AG08396 (cell line): Measurements from ENCODE around the gene RAPGEF6.
"Not testable (repeated sequence)": the region's sequence is repeated elsewhere in the genome, so short reads cannot be mapped to it uniquely, and the experiment has no call there.

Experiments used
- DNase-seq: peaks from one replicate; pipeline ENCODE4 v3.0.0; 2012; ENCODE audit warnings: low spot score, mixed read lengths

RAPGEF6 gene

DNA sequence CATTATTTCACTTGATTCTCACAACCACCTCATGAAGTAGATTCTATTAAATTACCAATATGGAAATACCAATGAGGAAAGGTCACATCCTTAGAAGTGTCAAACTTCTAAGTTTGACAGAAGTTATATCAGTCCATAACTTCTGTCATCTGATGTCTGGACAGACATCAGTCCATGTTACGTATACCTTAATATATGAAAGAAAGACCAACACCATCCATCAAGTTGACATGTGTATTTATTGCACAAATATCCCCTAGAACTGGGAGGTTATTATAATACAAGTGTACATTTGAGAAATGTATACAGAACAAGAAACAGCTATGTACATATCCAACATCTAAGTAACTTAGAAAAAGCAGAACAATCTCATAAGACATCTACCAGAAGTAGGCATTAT is 6.5 kb upstream of the RAPGEF6 start:
- no peak for DNase-seq

DNA sequence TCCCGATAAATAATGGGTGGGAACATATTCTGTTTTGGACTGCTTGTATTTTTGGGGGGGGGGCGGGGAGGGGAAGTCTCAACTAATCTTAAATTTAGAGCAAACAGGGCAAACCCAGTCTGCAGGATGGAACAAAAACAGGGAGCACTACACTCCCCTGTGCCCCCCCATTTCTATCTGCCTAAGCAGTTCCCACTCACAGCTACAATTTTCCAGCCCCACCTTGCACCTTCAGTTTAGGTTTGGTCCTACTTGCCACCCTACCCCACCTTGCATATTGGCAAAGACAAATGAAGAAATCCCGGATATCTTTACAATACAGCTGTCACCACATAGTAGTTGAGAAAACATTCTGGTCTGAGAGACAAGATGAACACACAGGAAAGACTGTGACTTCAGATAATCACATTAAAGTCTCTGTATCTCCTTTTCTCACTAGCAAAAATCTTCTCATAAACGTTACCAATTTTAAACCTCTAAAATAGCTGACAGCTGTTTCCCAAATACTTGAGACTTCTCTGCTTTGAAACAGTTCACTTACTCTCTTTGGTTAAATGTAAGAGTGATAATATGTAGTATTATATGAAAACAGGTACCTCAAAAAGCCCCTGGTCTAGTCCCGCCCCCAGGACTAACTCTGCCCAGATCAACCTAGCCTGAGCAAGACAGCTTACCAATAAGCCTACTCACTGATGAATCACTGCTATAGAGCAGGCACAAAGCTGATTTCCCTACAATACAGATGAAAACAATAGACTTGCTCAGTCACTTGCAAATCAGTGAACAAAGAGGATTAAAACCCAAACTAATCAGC is 5.2 kb upstream of the RAPGEF6 start:
- no peak for DNase-seq

DNA sequence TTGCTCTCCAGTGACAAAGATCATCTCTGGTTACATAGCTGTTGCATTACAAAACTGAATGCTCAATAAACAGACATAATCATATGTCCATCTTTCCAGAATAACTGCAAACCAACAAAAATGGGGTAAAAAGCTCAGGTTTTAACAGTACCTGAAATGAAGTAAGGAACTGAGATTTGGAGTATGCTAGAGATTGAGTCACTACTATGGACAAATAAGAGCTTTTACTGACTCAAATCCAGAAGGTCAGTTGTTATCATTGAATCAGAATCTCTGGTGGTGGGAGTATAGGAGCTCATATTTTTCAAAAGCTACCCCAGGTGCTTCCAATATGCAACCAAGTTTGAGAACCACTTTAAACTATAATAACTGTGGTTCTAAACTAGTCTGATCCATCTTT is 4.1 kb upstream of the RAPGEF6 start:
- no peak for DNase-seq

DNA sequence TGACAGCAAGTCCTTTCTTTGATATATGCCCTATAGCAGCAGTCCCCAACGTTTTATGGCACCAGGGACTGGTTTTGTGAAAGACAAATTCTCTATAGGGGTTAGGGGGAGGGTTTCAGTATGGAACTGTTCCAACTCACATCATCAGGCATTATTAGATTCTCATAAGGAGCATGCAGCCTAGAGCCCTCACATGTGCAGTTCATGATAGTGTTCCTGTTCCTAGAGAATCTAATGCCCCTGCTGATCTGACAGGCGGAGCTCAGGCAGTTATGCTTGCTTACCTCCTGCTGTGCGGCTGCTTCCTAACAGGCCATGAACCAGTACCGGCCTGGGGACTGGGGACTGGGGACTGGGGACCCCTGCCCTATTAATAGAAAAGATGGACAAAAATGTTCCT is 2.7 kb upstream of the RAPGEF6 start:
- no peak for DNase-seq

DNA sequence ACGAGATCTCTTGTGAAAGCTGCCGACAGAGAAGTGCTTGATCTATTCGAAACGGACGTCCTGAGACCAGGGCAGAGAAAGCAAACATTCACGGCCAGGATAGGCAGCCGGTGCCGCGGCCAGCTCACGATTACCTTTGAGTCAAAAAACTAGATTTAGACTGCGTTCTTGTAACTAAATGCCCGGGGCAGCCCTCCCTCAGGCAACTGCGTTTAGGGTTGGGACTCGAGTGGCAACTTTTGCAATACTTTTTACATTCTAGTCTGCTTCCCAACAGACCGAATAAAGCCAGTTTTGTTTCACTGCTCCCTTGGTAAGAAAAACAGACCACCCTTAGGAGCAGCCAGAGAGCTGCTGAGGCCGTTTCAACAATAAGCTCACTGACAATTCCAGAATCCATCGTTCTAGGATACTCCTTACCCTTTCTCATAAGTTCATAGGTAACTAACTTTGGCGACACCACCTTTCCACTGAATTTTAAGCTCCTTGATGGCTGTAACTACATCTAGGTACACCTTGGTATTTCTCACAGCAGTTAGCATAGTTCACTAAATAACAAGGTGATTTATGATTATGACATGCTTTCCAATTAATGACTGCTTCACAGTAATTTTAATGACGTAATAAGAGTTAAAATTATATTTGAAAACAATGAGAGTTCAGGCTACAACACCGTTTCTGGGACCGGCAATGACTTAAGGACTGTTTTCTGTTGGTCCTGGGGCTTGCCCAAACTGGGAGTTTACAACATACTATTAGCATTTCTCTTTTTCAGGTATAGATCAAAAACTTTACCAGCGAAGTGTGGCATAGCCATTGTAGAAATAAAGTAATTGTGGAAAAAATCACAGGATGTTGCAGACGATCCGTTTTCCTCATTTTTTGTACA is 899 bp upstream of the RAPGEF6 start:
- peak; percentile 8 for DNase-seq

DNA sequence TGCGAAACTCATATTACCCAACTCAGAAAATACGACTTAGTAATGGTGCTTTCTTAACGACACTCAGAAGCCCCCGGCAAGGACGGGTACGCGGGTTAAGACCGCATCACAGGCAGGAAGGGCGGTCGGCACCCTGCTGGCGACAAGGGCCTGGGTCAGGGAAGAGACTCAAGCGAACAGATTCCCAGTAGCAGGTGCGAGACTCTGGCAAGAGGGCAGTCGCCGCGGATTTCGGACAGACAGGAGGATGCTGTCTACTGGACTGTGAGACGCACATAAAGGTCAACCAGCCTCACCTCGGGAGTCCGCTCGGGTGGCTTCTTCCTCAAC is 398 bp downstream of the RAPGEF6 start:
- DNase-seq: peak; percentile 27

DNA sequence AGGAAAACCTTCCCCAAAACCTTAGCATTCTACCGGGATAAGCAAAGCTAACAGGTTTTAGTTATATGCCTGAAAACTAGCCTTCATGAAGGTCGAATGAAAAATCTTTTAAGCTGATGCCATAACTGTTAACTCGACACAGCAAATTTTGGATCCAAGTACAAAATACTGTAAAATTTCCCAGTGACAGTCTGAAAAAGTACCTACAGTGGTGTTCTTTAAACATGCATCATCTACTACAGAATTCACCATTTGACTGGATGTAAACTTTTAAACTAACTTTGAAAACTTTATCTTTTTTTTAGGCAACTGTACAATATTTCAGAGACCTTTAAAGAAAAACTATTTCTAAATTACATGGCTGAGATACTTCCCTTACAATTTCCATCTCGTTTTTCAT is 791 bp downstream of the RAPGEF6 start:
- no peak for DNase-seq

DNA sequence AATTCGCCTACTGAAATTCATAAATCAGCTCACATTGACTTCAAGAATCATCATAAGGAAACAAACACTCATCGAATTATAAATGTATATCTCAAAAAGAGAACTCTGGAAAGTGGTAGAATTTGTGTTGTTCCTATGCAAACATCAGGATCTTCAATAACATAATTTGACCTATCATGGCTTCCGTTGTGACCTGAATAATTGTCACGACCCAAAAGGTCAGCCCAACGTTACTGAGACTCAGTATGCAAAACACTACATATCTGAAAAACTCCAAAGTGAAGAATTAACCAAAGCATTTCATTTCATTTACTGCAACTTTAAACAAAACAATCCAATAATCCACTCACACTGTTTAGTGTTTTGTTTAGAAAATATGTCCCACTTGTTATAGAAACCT is 1.2 kb downstream of the RAPGEF6 start:
- no peak for DNase-seq

DNA sequence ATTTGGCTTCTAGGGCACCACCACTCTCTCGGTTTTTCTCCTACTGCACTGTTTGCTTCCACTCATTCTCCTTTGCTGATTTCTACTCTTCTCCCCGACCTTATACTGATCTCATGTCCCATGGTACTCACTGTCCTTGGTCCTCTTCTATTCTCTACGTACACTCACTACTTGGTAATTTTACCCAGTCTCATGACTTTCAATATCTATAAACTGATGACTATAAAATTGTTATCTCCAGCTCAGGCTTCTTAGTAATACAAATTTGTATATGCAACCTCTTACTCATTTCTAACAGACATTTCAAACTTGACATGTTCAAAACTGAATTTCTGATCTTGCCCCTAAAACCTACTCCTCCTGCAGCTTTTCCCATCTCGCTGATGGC is 4.1 kb downstream of the RAPGEF6 start:
- DNase-seq: no peak

DNA sequence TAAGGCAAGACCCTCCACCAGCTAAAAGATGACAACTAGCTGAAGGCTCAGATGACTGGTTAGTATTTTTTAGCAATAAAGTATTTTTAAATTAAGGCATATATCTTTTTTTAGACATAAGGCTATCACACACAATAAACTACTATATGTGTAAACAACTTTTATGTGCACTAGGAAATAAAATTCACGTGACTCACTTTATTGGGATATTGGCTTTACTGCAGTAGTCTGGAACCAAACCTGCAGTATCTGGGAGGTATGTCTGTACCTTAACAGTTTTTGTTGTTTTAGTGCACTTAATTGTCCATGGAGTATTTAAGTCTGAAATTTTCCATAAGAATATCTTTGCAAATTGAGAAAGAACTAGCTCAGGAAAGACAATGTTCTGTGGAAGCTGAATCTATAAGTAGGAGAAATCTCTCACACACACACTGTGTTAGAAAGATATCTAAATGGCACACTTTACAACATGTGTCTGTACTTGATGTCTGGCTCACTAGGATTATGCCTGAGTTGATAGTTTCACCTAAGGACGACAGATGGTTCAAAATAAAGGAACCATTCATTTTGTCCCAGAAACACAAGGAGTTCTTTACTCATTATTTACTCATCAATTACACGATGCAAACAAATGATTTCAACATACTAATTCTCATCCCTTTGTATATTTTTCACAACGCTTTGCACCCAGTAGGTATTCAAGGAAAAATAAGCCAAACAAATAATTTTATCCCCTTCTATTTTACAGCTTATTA is 4.6 kb downstream of the RAPGEF6 start:
- DNase-seq: no peak

DNA sequence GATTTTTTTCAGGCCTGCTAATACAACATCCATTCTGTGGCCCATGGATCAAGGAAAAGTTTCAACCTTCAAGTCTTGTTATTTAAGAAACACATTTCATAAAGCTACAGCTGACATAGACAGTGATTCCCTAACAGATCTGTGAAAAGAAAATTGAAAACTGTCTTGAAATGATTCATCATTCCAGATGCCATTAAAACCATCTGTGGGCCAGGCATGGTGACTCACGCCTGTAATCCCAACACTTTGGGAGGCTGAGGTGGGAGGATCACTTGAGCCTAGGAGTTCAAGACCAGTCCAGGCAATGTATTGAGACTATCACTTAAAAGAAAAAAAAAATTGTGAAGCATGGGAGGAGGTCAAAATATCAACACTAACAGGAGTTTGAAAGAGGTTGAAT is 6.0 kb downstream of the RAPGEF6 start:
- no peak for DNase-seq

DNA sequence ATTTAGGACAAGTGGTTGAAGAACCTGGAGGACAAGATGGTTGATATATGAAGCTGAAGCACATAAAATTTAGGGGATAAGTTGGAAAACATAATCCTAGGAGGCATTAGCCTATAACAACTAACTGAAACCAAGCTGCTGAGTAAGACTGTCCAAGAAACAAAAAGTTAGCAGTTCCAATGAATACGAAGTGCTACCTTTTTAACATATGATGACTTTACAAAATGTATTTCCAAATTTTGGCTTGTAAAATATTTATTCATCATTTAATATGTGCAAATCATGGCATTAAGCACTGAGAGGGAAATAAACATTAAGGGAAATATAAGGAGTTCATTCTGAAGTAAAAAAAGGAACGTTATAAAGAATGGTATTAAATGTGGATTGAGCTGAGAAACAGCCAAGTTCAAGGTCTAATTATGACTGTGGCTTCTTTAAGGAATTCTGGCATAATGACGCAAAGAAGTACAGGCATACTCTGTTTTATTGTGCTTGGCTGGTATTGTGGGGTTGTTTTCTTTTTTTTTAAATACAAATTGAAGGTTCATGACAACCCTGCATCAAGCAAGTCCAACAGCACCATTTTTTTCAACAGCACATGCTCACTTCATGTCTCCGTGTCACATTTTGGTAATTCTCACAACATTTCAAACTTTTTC is 7.7 kb downstream of the RAPGEF6 start:
- DNase-seq: no peak

DNA sequence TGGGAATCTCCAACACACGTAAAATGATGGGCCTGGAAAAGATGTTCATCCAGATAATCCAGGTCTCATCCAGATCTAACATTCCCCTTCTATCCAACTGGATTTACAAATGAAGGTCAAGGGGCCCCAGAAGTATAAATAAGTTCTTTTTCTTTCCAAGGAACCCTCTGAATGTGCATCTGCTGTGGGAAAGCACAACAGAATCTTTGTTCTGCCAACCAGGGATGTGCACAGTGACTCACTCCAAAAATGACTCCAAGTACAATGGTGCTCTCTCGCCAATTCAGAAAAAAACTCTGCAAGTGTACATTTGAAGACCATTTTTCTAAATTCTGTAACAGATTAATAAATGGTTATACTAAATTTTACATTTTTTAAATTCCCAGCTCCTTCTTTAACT is 12.4 kb downstream of the RAPGEF6 start:
- DNase-seq: peak; percentile 19

DNA sequence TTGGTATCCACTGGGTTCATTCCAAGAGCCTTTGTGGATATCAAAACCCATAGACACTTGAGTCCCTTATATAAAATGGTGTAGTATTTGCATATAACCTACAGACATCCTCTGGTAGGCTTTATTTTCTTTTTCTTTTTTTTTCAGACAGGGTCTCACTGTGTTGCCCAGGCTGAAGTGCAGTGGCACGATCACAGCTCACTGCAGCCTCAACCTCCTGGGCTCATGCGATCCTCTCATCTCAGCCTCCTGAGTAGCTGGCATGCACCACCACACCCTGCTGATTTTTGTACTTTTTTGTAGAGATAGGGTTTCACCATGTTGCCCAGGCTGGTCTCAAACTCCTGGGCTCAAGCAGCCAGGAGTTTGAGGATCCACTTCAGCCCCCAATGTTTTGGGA is 13.9 kb downstream of the RAPGEF6 start:
- DNase-seq: not testable (repeated sequence)

DNA sequence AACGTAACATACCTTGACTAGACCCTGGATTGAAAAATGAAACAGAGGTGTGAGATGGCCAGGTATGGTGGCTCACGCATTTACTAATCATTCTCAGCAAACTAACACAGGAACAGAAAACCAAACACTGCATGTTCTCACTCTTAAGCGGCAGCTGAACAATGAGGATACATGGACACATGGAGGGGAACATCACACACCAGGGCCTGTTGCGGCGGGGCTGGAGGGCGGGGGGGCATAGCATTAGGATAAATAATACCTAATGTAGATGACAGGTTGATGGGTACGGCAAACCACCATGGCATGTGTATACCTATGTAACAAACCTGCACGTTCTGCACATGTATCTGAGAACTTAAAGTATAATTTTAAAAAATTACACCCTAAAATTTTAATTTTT is 15.9 kb downstream of the RAPGEF6 start:
- DNase-seq: no peak

DNA sequence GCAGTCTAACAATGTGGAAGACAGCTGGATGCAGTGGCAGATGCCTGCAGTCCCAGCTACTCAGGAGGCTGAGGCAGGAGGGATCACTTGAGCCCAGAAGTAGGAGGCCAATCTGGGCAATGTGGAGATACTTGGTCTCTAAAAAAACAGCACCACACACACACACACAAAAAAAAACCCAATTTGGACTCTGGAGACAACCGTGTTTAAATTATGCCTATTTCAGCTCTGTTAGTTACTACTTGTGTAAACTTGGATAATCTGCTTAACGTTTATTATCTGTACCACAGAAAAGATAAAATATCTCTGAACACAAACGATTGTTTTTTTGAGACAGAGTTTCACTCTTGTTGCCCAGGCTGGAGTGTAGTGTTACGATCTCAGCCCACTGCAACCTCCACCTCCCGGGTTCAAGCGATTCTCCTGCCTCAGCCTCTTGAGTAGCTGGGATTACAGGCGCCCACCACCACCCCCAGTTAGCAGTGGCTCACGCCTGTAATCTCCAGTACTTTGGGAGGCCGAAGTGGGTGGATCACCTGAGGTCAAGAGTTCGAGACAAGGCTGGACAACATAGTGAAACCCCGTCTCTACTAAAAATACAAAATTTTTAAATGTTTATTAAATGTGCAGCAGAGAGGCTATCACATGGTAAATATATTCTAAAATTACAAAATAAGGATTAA is 17.7 kb downstream of the RAPGEF6 start:
- no peak for DNase-seq

DNA sequence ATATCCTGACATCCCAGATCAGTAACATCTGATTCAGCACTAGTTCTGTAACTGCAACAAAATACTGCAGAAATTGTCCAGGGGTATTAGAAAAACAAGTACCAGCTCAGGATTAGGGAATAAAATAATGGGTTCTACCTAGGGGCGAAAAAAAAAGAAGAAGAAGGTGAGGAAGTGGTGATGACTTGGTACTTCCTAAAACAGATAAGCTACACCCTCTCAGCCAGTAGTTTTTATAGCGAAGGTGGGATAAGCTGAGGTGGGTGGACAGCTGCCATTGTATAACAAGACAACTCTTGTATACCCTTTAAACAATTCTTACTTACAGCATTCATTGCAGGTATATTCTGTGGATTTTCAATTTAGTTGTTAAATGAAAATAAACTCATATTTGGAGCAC is 19.1 kb downstream of the RAPGEF6 start:
- DNase-seq: no peak

DNA sequence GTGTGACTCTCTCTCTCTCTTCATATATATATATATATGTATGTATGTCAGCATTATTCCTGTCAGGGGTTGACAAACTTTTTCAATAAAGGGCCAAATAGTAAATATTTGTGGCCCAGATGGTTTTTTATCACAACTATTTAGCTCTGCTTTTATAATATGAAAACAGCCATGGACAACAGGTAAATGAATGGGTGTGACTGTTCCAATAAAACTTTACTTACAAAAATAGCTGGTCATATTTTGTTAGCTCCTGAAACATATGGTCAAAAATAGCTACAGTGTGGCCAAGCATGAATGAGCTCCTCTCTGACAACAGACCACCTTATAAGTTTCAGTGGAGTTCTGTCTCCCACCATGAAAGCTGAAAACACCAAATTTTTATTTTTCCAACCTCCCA is 21.6 kb downstream of the RAPGEF6 start:
- no peak for DNase-seq

DNA sequence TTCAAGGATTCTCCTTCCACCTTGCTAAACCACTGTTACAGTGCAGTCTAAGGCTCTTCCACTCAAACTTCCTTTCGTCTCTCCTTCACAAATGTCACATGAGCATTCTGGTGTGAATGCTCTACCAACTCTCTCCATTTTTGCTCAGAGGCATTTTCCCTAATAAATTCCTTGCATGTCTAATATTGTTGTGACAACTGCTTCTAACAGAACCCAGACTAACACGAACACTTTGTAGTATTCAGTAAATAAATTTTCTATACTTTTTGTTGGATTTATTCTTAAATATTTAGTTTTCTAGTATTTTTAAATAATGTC is 24.0 kb downstream of the RAPGEF6 start:
- no peak for DNase-seq

DNA sequence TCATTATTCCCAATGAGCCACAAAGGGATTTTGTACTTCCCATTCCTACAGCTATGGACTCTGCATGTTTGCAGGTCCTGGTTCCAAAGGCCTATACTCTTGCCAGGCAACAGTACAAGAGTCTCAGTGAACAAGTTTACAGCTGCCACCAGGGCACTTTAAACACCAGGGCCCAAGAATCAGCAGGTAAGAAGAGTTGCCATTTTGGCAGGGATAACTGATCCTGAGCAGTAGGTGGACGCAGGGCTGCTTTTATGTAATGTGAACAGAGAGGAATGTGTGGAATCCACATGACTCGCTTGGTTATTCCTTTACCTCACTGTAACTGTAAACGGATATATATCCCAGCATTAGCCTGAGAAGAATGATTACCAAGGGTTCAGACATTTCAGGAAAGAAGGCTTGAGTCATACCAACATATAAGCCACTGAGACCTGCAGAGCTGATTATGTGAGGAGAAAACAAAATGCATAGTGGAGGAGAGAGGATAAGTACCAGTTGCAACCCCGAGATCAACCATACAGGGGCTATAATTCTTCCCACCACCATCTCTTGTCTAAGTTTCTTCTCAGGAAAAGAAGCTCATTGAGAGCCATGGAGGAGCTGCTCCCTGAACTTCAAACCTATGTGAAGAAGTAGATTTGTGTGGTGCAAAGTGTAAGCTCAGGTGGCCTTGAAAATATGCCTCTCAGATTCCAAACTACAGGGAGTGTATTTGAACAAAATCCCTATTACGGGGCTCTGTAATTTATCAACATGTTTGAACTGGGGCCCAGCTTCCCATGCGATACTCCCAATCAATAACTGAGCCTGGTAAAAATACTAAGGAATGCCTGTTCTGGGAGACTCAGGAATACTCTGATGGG is 24.6 kb downstream of the RAPGEF6 start:
- peak; percentile 49 for DNase-seq

DNA sequence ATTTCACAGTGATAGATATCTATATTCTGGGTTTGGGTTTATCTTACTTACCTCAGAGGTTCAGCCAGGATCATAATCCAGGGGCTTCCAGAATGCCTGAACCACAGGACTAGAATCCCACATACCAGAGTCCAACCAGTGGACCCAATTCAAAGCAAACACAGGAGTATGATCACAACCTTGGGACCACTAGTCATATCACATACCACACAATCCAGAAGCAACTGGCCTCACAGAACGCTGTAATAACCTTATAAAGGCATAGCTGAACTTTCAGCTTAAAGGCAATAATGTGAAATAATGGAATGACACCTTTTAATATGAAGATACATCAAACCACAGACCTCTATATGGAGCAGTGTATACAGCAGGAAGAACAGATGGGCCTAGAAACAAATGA is 25.3 kb downstream of the RAPGEF6 start:
- DNase-seq: peak; percentile 7
